ENCODE results near the gene ADAP1.
A peak's percentile ranks its signal among the peaks of the same experiment; 100 is the strongest.

- no peak for TF ChIP-seq CTCF (IDR thresholded peaks at IDR 0.05)
- peak; percentile 8 for TF ChIP-seq POLR2A (IDR thresholded peaks at IDR 0.05)
- TF ChIP-seq EP300 (IDR thresholded peaks at IDR 0.05): no peak
Measured at GRCh38 chr7:985915-986741, 31.6 kb upstream of the ADAP1 start.
